BLaER1 (cell line): ENCODE results near the gene OMD.
"Not testable (repeated sequence)": the region's sequence is repeated elsewhere in the genome, so short reads cannot be mapped to it uniquely, and the experiment has no call there.

Experiments
- H3K27ac ChIP-seq: shearing (Covaris generic); formaldehyde crosslinking; 2 replicates; pipeline ENCODE4 v1.8.1; 2022
- H3K27me3 ChIP-seq: shearing (Covaris generic); formaldehyde crosslinking; 2 replicates; pipeline ENCODE4 v1.8.1; 2022
- H3K36me3 ChIP-seq: shearing (Covaris generic); formaldehyde crosslinking; 2 replicates; pipeline ENCODE4 v1.8.1; 2022
- H3K4me1 ChIP-seq: shearing (Covaris generic); formaldehyde crosslinking; 2 replicates; pipeline ENCODE4 v1.8.1; 2022
- H3K4me2 ChIP-seq: shearing (Covaris generic); formaldehyde crosslinking; 2 replicates; pipeline ENCODE4 v1.8.1; 2022
- H3K4me3 ChIP-seq: shearing (Covaris generic); formaldehyde crosslinking; 2 replicates; pipeline ENCODE4 v1.8.1; 2022
- H3K9ac ChIP-seq: shearing (Covaris generic); formaldehyde crosslinking; 2 replicates; pipeline ENCODE4 v1.8.1; 2022
- H3K9me3 ChIP-seq: shearing (Covaris generic); formaldehyde crosslinking; 2 replicates; pipeline ENCODE4 v1.8.1; 2022
- H4K20me1 ChIP-seq: shearing (Covaris generic); formaldehyde crosslinking; 2 replicates; pipeline ENCODE4 v1.8.1; 2022
- Cebpa-rat ChIP-seq: shearing (Covaris generic); IDR thresholded peaks from 2 replicates; pipeline ENCODE4 v1.8.1; 2022

The OMD gene

DNA sequence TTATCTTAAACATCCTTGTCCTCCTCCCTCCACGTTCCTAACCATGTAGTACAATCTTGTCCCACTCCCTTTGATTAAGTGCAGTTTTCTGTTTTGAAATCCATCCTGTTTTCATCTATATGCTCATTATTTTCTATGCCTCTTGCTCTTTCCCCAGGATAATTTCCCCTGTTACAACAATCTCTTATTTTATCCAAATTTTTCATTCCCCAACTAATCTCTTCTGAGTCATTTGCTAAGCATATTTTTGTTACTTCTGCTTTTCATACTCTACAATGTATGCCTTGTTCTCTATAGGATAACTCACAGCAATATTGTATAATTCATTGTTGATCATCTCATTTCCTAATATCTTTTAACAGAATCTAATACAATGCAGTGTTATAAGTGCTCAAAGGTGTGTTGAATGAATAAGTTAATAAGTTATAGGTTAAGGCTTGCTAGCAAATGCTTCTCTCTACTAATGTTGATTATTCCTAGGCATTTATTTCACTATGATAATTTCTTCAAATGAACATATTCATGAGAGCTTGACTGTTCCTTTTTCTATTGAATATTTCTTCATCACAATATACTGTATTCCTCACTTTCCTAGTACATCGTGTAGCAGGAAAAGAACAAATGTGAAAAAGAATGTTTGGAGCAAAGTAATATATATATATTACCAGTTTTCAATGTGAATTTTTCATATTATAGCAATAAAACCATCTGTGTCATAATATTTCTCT lies 1.5 kb downstream of the OMD start:
- Histone ChIP-seq H3K9ac (no peak overlapping the region), H3K27ac (no peak overlapping the region), H3K4me1 (no peaks in the 10 kb centered on the region), H3K9me3 (no peaks in the 10 kb centered on the region), H3K4me3 (no peak overlapping the region), H3K27me3 (no peaks in the 10 kb centered on the region), H4K20me1 (no peaks in the 10 kb centered on the region), H3K4me2 (no peak overlapping the region), H3K36me3 (no peaks in the 10 kb centered on the region)
- no peak for TF ChIP-seq Cebpa-rat

DNA sequence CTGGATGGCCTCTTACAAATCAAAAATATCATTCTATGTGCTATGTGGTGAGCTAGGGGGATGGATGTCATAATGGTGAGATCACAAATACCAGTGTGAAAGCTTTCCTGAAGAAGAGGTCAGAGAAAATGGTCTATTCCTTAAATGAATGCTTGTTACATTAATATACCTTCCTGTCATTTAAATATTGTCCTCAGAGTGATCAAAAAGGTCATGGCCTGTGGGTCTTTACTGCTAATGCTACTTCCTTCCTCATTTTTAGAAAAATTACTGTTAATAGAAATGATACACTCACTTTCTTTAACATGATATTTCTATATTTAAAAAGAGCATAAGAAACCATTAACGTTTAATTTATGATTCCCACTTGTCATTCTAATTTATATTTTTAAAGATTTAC lies 9.7 kb downstream of the OMD start:
- Histone ChIP-seq H3K4me1 (peaks cover 7% of the 10 kb centered on the region), H3K9ac (no peak overlapping the region), H3K4me2 (peak overlapping the region; percentile 42; the same call in 1 of the 2 replicates), H3K9me3 (no peaks in the 10 kb centered on the region), H3K27ac (no peak overlapping the region), H3K36me3 (no peaks in the 10 kb centered on the region), H4K20me1 (no peaks in the 10 kb centered on the region), H3K27me3 (no peaks in the 10 kb centered on the region), H3K4me3 (no peak overlapping the region)
- no peak for TF ChIP-seq Cebpa-rat

DNA sequence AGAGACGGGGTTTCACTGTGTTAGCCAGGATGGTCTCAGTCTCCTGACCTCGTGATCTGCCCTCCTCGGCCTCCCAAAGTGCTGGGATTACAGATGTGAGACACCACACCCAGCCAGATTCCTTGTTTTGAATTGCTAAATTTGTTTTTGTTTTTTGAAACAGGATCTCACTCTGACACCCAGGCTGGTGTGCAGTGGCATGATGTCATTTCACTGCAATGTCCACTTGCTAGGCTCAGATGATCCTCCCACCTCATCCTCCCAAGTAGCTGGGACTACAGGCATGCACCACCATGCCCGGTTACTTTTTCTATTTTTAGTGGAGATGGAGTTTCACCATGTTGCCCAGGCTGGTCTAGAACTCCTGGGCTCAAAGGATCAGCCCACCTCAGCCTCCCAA lies 13.1 kb downstream of the OMD start:
- H3K9me3 ChIP-seq, H3K36me3 ChIP-seq, H3K27me3 ChIP-seq, H4K20me1 ChIP-seq, H3K4me3 ChIP-seq, H3K27ac ChIP-seq, H3K4me2 ChIP-seq, H3K9ac ChIP-seq: not testable (repeated sequence)
- H3K4me1 ChIP-seq = peaks cover 17% of the 10 kb centered on the region

DNA sequence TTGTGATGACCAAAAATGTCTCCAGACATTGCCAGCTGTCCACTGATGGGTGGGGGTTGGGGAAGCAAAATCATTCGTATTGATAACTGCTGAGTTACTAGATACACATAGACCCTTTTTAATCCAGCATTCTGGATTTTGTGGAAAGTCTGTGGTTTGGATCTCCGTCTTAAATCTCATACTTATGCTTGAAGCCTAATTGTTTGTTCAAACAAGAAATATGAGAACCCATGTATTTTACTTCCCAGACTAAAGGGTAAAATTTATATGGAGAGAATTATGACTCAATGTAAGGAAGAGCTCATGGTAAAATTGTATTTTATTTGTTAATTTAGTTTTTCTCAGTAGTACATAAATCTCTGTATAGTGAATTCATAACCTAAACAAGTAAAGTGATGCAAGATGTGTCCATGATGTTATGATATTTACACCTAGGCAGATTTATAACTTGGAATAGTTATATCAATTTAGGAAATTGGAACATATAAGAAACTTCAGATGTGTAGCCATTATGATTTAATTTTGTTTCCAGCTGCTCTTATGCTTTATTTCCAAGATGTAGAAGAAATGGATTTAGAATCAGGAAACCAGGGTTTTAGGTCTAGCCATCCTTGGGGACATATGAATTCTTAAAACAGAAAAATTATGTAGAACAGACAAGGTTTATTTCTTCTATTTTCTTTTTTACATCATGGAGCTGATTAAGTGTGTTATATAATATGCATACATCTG lies 15.4 kb downstream of the OMD start:
- no peaks in the 10 kb centered on the region for H3K36me3 ChIP-seq
- H3K4me1 ChIP-seq = peaks cover 18% of the 10 kb centered on the region
- H3K9me3 ChIP-seq = no peaks in the 10 kb centered on the region
- no peak overlapping the region for H3K4me2 ChIP-seq
- TF ChIP-seq Cebpa-rat = no peak
- H4K20me1 ChIP-seq = no peaks in the 10 kb centered on the region
- no peak overlapping the region for H3K27ac ChIP-seq
- no peak overlapping the region for H3K4me3 ChIP-seq
- H3K27me3 ChIP-seq = no peaks in the 10 kb centered on the region
- H3K9ac ChIP-seq = no peak overlapping the region

GRCh38 chr9:92407818-92408217 lies 16.5 kb downstream of the OMD start:
- Histone ChIP-seq H4K20me1 (no peaks in the 10 kb centered on the region), H3K27me3 (no peaks in the 10 kb centered on the region), H3K27ac (no peak overlapping the region), H3K9me3 (no peaks in the 10 kb centered on the region), H3K9ac (no peak overlapping the region), H3K4me1 (peaks cover 18% of the 10 kb centered on the region), H3K4me2 (no peak overlapping the region), H3K36me3 (no peaks in the 10 kb centered on the region), H3K4me3 (no peak overlapping the region)
- no peak for TF ChIP-seq Cebpa-rat

GRCh38 chr9:92406477-92406876 lies 17.8 kb downstream of the OMD start:
- Histone ChIP-seq H3K27me3 (no peaks in the 10 kb centered on the region), H3K4me3 (no peak overlapping the region), H4K20me1 (no peaks in the 10 kb centered on the region), H3K9me3 (no peaks in the 10 kb centered on the region), H3K4me1 (peaks cover 18% of the 10 kb centered on the region), H3K36me3 (no peaks in the 10 kb centered on the region), H3K4me2 (peak overlapping the region; percentile 21), H3K27ac (no peak overlapping the region), H3K9ac (no peak overlapping the region)
- TF ChIP-seq Cebpa-rat = no peak

GRCh38 chr9:92405818-92406217 lies 18.5 kb downstream of the OMD start:
- Histone ChIP-seq H3K27ac (no peak overlapping the region), H3K9ac (no peak overlapping the region), H3K9me3 (no peaks in the 10 kb centered on the region)

DNA sequence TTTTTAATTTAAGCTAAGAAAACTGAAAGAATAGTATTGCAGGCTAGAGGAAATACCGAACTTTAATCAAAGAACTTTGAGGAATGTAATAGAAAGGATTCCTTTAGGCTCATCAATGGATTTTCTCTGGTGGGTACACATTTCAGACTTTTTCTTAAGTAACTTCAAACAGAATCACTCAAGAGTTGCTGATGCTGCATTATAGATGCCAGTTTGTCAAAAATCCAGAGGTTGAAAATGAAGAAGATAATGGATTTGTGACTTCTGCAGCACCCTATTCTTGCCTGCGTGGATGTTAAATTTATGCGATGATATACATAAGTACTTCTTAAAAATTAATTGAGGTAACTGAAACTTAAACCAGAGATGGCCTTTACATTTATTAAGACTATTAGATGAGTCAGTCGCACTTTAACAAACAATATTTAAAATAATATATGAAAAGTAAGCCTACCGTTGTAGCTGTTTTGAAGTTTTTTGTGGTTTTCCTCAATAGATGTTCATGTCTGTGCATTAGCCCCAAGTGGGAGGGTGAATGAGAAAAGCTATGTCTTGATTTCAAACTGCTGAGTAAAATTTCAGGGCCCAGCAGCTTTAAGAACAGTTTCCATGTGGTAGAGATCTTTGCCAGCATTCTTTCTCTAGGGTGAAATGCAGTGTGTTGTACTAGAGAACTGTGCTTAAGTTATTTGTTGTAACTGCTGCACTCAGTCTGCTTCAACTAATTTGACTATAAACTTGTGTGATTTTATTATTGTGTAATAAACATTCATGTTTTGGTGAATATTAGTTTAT lies 20.0 kb downstream of the OMD start, which contains the start of gene OGN:
OGN (minus strand) TSS at position 537 of the 795 bp plus-strand sequence. CDS start 1,171 bp downstream, outside the sequence.
- Histone ChIP-seq H3K36me3 (no peaks in the 10 kb centered on the region), H3K9ac (no peak within 1 kb of the TSS), H3K4me3 (no peak within 1 kb of the TSS), H3K27ac (no peak within 1 kb of the TSS), H4K20me1 (no peaks in the 10 kb centered on the region), H3K27me3 (no peaks in the 10 kb centered on the region), H3K4me2 (peak within 1 kb of the TSS; percentile 22; the same call in 1 of the 2 replicates), H3K4me1 (peaks cover 18% of the 10 kb centered on the region), H3K9me3 (no peaks in the 10 kb centered on the region)
- no peak for TF ChIP-seq Cebpa-rat

More at GRCh38 chr9:92405818-92406217, 18.5 kb downstream of the OMD start:
- TF ChIP-seq Cebpa-rat = no peak
- peaks cover 18% of the 10 kb centered on the region for H3K4me1 ChIP-seq
- no peaks in the 10 kb centered on the region for H4K20me1 ChIP-seq
- no peaks in the 10 kb centered on the region for H3K27me3 ChIP-seq
- H3K4me2 ChIP-seq = no peak overlapping the region
- no peak overlapping the region for H3K4me3 ChIP-seq
- no peaks in the 10 kb centered on the region for H3K36me3 ChIP-seq

DNA sequence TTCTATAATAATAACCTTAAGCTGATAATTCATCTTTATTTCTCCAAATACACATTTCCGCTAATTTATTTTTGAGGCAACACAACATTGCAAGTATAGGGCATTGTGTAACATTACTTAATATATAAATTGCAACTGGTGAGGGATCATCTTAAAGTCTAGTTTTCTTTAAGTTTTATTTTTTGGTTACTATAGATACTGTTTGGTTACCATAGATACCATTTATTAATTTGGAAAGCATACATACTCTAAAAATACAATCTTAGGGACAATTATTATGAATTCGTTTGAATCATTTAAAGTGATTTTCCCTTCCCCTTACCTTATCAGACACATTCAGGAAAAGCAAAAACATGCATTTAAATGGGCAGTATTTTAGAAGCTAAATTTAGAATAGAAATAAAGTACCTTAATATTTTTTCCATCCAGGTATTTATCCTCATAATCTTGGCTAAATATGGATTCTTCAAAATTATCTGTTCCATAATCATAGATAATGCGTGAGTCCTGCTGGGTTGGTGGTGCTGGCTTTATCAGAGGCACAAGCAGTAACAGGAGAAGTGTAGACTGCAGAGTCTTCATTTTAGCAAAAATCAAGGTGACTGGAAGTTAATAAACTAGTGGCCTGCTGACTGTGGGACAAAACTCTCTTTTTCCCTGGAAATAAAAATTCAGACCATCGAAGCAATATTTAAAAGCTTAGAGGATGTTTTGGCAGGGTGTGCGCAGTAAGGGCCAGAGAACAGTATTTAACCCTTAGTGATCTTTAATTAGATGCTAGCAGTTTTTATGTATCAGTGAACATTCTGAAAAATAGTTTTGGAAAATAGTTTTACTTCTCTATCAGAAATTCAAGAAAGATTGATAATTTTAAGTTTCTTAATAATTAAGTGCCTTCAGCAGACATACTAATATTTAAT lies 21.2 kb downstream of the OMD start:
- peaks cover 18% of the 10 kb centered on the region for H3K4me1 ChIP-seq
- H3K4me2 ChIP-seq = no peak overlapping the region
- no peaks in the 10 kb centered on the region for H3K27me3 ChIP-seq
- H3K9ac ChIP-seq = no peak overlapping the region
- TF ChIP-seq Cebpa-rat = no peak
- H3K9me3 ChIP-seq = no peaks in the 10 kb centered on the region
- no peak overlapping the region for H3K4me3 ChIP-seq
- no peaks in the 10 kb centered on the region for H3K36me3 ChIP-seq
- H3K27ac ChIP-seq = no peak overlapping the region
- no peaks in the 10 kb centered on the region for H4K20me1 ChIP-seq
